Astrocyte (in vitro differentiated cells and primary cell): Measurements from ENCODE around the gene URGCP.

Experiments
- CTCF ChIP-seq: IDR thresholded peaks from 2 replicates; pipeline ENCODE4 v1.5.1; 2011; ENCODE audit warnings: low read depth, mild to moderate bottlenecking, inconsistent platforms, low read length, moderate library complexity; ENCODE audit not compliant: insufficient read depth
- EZH2 ChIP-seq: IDR thresholded peaks from 2 replicates; pipeline ENCODE4 v1.6.1; 2012; ENCODE audit warnings: mild to moderate bottlenecking, low read length, inconsistent platforms; ENCODE audit not compliant: insufficient read depth

- no peak for TF ChIP-seq CTCF
- TF ChIP-seq EZH2: no peak
Measured at GRCh38 chr7:43884617-43885016, 21.8 kb downstream of the URGCP start.
